Measurements from ENCODE around the gene SLC38A7. TPM values are rescaled to one million over a fixed set of nuclear protein-coding genes. Genes with fewer than 3 reads are reported as not detected.
A peak's percentile ranks its signal among the peaks of the same experiment; 100 is the strongest.
"Not testable (repeated sequence)": the region's sequence is repeated elsewhere in the genome, so short reads cannot be mapped to it uniquely, and the experiment has no call there.

SLC38A7 gene, protein sequence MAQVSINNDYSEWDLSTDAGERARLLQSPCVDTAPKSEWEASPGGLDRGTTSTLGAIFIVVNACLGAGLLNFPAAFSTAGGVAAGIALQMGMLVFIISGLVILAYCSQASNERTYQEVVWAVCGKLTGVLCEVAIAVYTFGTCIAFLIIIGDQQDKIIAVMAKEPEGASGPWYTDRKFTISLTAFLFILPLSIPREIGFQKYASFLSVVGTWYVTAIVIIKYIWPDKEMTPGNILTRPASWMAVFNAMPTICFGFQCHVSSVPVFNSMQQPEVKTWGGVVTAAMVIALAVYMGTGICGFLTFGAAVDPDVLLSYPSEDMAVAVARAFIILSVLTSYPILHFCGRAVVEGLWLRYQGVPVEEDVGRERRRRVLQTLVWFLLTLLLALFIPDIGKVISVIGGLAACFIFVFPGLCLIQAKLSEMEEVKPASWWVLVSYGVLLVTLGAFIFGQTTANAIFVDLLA
- total RNA-seq = 10.4 TPM

DNA sequence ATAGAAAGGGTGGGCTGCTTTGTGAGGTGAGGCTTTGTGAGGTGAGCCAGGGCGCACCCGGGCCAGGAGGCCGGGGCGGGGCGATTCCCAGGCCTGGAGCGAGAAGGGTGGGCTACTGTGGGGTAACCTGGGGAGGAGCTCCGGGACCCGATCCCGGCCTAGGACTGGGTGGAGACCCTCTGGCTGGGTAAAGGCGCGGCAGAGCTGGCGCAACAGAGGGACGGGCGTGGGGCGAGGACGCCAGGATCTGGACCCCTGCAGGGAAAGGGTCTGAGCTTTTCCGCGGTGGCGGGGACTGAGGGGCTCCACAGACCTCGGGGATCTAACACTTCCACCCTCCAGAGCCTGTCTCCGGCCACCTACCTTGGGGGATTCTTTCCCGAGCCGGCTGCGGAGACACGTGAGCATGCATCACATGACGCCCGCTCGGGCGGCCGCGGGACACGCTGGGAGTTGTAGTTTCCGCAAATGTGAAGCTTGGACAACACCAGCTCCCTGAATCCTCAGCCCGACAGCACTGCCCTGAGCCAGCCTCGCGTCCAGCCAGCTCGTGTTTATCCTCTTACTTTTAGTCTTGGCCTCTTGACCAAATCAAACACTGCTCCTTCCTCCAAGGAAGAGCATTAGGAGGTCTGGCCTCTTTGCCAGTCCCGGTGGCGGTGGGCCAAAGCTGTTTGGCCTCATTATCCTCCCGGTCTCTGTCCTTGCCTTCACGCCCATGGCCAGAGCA, at the start of gene SLC38A7:
TSS of gene SLC38A7 (minus strand) at position 417 of the 730 bp plus-strand sequence. CDS start 4,644 bp downstream, outside the sequence.
- DNase-seq = peak; percentile 91

DNA sequence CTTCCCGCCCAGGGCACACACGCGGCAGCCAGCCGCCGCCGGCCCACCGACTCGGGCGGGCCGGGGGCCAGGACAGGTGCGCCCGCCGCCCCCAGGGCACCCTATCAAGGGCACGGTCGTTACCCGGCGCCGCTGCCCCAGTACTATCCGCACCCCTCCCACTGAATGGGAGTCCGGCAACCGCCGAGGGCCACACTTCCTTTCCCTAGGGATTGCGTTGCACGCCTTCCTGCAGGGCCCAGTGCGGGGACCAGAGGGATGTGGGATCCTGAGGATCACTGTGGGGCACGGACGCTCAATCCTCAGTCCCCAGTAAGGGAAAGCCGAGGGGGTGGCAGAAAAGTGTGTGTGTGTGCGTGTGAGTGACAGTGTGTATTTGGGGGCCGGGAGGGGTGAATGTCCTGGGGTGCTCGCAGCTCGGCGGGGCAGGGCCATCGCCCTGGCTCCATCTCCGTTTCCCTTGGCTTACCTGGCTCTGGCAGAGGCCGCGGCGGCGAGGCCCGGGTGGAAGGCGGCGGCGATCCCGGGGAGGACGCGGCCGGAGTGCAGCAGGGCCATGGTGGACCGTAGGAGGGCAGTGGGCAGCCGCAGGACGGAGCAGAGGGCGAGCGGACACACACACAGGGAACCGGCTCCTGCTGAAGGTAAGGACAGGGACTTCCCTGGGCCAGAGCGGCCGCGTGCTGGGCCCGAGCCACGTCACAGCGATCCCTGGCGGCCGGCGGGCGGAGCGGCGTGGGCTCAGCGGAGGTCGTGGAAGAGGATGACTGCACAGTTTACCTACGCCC, 49.3 kb upstream of the SLC38A7 start, which contains the start of gene GOT2:
TSS of gene GOT2 (minus strand) at position 646 of the 788 bp plus-strand sequence. CDS start at position 558, 88 bp downstream.
- DNase-seq = peak; percentile 89

- peak; percentile 24 for DNase-seq
Measured at GRCh38 chr16:58733248-58733670, 48.7 kb upstream of the SLC38A7 start.

GRCh38 chr16:58732545-58733247, 48.1 kb upstream of the SLC38A7 start:
- peak; percentile 36 for DNase-seq

GRCh38 chr16:58730724-58731370, 46.3 kb upstream of the SLC38A7 start:
- no peak for DNase-seq

- no peak for DNase-seq
Measured at GRCh38 chr16:58727796-58728568, 43.4 kb upstream of the SLC38A7 start.

DNA sequence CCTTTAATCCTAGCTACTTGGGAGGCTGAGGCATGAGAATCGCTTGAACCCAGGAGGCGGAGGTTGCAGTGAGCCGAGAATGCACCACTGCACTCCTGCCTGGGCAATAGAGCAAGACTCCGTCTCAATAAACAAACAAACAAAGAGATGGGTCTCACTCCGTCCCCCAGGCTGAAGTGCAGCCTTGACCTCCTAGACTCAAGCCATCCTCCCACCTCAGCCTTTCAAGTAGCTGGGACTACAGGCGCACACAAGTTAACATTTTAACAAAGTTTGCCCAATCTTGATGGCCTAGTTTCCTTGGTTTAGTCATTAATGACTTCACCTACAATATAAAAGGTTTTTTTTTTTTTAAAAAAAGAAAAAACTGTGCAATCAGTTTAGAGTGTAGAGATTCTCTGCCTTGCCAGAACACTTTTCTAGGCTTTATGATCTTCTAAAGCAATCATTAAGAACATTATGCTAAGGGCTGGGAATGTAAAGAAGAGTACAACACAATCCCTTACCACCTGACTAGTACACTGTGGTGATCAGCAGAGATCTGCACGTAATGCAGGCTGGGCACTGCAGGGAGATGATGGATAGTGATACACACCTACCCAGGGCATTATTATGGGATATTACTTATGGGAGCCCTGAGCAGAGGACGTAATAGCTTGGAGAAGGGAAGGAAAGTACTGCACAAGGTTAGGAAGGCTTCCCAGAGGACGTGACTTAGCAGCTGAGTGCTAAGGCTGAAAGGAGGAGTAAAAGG, 42.6 kb upstream of the SLC38A7 start:
- no peak for DNase-seq

- DNase-seq = no peak
Measured at GRCh38 chr16:58723109-58723508, 38.5 kb upstream of the SLC38A7 start.

- no peak for DNase-seq
Measured at GRCh38 chr16:58717994-58718393, 33.4 kb upstream of the SLC38A7 start.

DNA sequence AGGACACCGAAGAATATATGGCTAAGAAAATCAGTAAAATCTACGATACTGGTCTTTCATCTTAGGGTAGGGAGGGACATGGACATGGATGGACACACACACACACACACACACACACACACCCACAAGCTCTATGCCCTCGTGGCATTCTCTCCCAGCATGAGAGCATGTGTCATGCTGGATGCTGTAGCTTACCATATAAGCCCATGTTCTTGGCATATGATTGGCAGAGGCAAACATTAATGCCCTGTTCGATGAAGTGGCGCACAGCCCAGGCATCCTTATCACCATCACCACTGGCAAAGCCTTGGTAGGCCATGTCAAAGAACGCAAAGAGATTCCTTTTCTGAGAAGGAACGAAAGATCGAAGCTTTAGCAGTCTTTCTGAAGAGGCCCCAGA, 31.9 kb upstream of the SLC38A7 start:
- DNase-seq = no peak

GRCh38 chr16:58713742-58714141, 29.2 kb upstream of the SLC38A7 start:
- no peak for DNase-seq

- DNase-seq = no peak
Measured at GRCh38 chr16:58709333-58709732, 24.8 kb upstream of the SLC38A7 start.

GRCh38 chr16:58699151-58699550, 14.6 kb upstream of the SLC38A7 start:
- no peak for DNase-seq

DNA sequence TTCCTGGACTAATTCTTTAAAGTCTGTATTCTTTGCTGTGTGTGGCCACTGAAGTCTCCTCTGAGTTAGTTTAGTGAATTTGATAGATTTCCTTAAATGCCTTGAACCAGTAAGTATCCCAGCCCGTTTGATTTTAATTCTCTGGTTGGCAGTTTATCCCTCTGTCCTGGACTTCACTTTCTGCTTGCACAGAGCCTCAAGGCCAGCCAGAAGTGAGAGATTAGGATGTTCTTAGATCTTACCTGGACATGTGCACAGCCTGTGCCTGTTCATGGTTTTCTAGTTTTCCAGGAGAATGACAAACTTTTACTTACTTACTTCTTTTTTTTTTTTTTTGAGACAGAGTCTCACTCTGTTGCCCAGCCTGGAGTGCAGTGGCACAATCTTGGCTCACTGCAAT, 10.8 kb upstream of the SLC38A7 start:
- no peak for DNase-seq

GRCh38 chr16:58692450-58692849, 7.9 kb upstream of the SLC38A7 start:
- DNase-seq = no peak

GRCh38 chr16:58686985-58687706, 2.6 kb upstream of the SLC38A7 start:
- DNase-seq = not testable (repeated sequence)

DNA sequence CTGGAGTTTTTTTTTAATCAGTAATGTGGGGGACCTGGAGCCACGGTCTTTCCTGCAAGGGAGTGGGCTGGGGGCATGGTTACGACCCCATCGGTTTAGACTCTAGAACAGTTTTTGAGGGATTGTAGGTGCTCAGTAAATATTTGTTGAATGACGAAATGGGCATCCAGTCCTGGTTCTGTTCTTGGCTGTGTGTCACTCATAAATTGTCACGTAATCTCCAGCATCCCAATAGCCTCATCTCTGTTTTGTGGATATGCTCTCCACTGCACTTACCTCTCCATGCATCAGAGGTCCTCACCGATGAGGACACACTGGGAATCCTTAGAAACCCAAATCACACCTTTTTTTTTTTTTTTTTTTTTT, 497 bp upstream of the SLC38A7 start:
- DNase-seq = no peak

GRCh38 chr16:58684001-58684353, 593 bp downstream of the SLC38A7 start:
- peak; percentile 13 for DNase-seq

GRCh38 chr16:58679763-58680162, 4.8 kb downstream of the SLC38A7 start:
- DNase-seq = no peak

All from tongue (tissue), 2 donors.